ENCODE results near the gene HIF1A. TPM values are rescaled to one million over a fixed set of nuclear protein-coding genes. Genes with fewer than 3 reads are reported as not detected.

Gene HIF1A
- total RNA-seq, 1 donor from 2014 or later, result 89.6 TPM

GRCh38 chr14:61672796-61673195 lies 22.5 kb upstream of the HIF1A start:
- intact Hi-C loops (cut with micrococcal nuclease), result no loop called here

- intact Hi-C loops (cut with micrococcal nuclease), result no loop called here
Observed at GRCh38 chr14:61673305-61673704, 22.0 kb upstream of the HIF1A start.

GRCh38 chr14:61675291-61675690 lies 20.0 kb upstream of the HIF1A start:
- intact Hi-C loops (cut with micrococcal nuclease), result no loop called here

GRCh38 chr14:61677479-61677878 lies 17.8 kb upstream of the HIF1A start:
- intact Hi-C loops (cut with micrococcal nuclease), result no loop called here

GRCh38 chr14:61678975-61679374 lies 16.3 kb upstream of the HIF1A start:
- intact Hi-C loops (cut with micrococcal nuclease), result no loop called here

GRCh38 chr14:61681413-61681812 lies 13.9 kb upstream of the HIF1A start:
- intact Hi-C loops (cut with micrococcal nuclease), result no loop called here

- intact Hi-C loops (cut with micrococcal nuclease), result no loop called here
Observed at GRCh38 chr14:61683108-61683507, 12.2 kb upstream of the HIF1A start.

- intact Hi-C loops (cut with micrococcal nuclease), result no loop called here
Observed at GRCh38 chr14:61690039-61690438, 5.3 kb upstream of the HIF1A start.

- intact Hi-C loops (cut with micrococcal nuclease), result no loop called here
Observed at GRCh38 chr14:61690982-61691381, 4.3 kb upstream of the HIF1A start.

GRCh38 chr14:61691495-61691894 lies 3.8 kb upstream of the HIF1A start:
- intact Hi-C loops (cut with micrococcal nuclease), result no loop called here

- intact Hi-C loops (cut with micrococcal nuclease), result loop anchor here (2.0 kb wide), 2 partner anchors 115 to 1445 kb away; partner anchors contain the start of gene PPM1A
Observed at GRCh38 chr14:61694039-61694438, 1.3 kb upstream of the HIF1A start.

- intact Hi-C loops (cut with micrococcal nuclease), result loop anchor here (1.0 to 5.0 kb wide), 11 partner anchors 25 to 1604 kb away; partner anchors contain the start of genes PCNX4, PPM1A, PRKCH and SNAPC1
Observed at GRCh38 chr14:61695695-61696527, 598 bp downstream of the HIF1A start.

GRCh38 chr14:61696753-61697318 lies 1.5 kb downstream of the HIF1A start:
- intact Hi-C loops (cut with micrococcal nuclease), result loop anchor here (5.0 kb wide), 3 partner anchors 100 to 1605 kb away; partner anchors contain the start of genes PCNX4 and PRKCH

GRCh38 chr14:61698206-61698980 lies 3.1 kb downstream of the HIF1A start:
- intact Hi-C loops (cut with micrococcal nuclease), result loop anchor here (2.0 to 5.0 kb wide), 4 partner anchors 20 to 1606 kb away; partner anchors contain the start of genes PCNX4 and PRKCH

- intact Hi-C loops (cut with micrococcal nuclease), result loop anchor here (2.0 to 5.0 kb wide), 4 partner anchors 20 to 1607 kb away; partner anchors contain the start of genes PCNX4 and PRKCH
Observed at GRCh38 chr14:61699027-61699426, 3.7 kb downstream of the HIF1A start.

- intact Hi-C loops (cut with micrococcal nuclease), result no loop called here
Observed at GRCh38 chr14:61700104-61700886, 5.0 kb downstream of the HIF1A start.

- intact Hi-C loops (cut with micrococcal nuclease), result no loop called here
Observed at GRCh38 chr14:61701946-61702345, 6.6 kb downstream of the HIF1A start.

- intact Hi-C loops (cut with micrococcal nuclease), result no loop called here
Observed at GRCh38 chr14:61703342-61704129, 8.2 kb downstream of the HIF1A start.

- intact Hi-C loops (cut with micrococcal nuclease), result no loop called here
Observed at GRCh38 chr14:61704554-61704953, 9.2 kb downstream of the HIF1A start.

GRCh38 chr14:61705017-61705416 lies 9.7 kb downstream of the HIF1A start:
- intact Hi-C loops (cut with micrococcal nuclease), result no loop called here
